Tibial nerve (tissue), 4 donors: ENCODE results near the gene GCNT1.

Experiments used
- EP300 ChIP-seq, 2 donors: sonication (generic); formaldehyde crosslinking; IDR thresholded peaks; one replicate each; pipeline ENCODE4 v1.6.1; 2017; ENCODE audit warnings: antibody characterized with exemption in 2 of 2, mild to moderate bottlenecking in 1 of 2
- POLR2A ChIP-seq, 2 donors: fragments of 450-650 bp; IDR thresholded peaks; one replicate each; pipeline ENCODE4 v1.6.1; 2017; ENCODE audit warnings: antibody characterized with exemption in 2 of 2, mild to moderate bottlenecking in 2 of 2, moderate library complexity in 2 of 2
- TF ChIP-seq, protein P1 (sequence below), 5 experiments: fragments of 200-600 bp in 3 of 5; fragments of 450-650 bp in 2 of 5; sonication (generic) in 3 of 5; IDR thresholded peaks; one replicate each; pipeline ENCODE4 v1.5.1; 2016 to 2019; ENCODE audit warnings: antibody characterized with exemption in 5 of 5, mild to moderate bottlenecking in 3 of 5, moderate library complexity in 2 of 5

DNA sequence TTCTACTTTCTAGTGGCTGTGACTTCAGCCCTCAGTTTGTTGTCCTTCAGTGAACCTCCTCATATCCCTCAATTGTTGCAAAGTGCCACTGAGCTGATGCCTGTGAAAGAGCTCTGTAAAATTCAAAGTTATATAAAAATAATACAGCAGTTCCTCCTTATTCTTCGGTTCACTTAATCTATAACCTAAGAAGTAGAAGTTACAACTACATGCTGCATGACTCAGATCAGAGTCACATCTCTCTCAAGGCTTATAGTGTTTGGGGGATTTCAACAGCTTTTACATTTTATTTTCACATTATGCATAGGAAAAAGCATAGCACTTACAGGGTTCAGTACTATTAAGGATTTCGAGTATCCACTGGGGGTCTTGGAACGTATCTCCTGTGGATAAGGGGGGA is 25.1 kb upstream of the GCNT1 start:
- TF ChIP-seq POLR2A (IDR thresholded peaks at IDR 0.05) = no peak
- no peak for TF ChIP-seq EP300 (IDR thresholded peaks at IDR 0.05)
- TF ChIP-seq, protein P1, sequence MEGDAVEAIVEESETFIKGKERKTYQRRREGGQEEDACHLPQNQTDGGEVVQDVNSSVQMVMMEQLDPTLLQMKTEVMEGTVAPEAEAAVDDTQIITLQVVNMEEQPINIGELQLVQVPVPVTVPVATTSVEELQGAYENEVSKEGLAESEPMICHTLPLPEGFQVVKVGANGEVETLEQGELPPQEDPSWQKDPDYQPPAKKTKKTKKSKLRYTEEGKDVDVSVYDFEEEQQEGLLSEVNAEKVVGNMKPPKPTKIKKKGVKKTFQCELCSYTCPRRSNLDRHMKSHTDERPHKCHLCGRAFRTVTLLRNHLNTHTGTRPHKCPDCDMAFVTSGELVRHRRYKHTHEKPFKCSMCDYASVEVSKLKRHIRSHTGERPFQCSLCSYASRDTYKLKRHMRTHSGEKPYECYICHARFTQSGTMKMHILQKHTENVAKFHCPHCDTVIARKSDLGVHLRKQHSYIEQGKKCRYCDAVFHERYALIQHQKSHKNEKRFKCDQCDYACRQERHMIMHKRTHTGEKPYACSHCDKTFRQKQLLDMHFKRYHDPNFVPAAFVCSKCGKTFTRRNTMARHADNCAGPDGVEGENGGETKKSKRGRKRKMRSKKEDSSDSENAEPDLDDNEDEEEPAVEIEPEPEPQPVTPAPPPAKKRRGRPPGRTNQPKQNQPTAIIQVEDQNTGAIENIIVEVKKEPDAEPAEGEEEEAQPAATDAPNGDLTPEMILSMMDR (IDR thresholded peaks at IDR 0.05) = no peak
